Measurements from ENCODE around the gene FAM171A1. TPM values are rescaled to one million over a fixed set of nuclear protein-coding genes. Genes with fewer than 3 reads are reported as not detected.
A peak's percentile ranks its signal among the peaks of the same experiment; 100 is the strongest.

FAM171A1 gene
- total RNA-seq, 1 experiment from 2014 or later = 26.3 TPM

DNA sequence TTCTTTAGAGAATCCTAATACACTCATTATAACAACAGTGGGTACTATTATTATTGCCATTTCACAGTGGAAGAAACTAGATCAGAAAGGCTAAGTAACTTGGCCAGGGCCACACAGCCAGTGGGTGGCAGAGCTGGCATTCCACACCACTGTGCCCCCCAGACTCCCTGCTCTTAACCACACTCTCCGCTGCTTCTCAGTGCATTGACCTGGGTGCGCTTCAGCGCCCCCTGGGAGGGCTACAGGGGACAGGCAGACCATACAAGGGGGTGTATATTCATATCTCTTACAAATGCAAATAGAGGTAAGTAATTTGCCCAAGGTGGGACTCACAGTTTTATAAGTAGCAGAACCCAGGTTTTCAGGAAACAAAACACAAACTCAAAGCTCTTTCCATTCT, 125.6 kb downstream of the FAM171A1 start:
- Mint-ChIP-seq H3K27me3 (ENCODE audit: insufficient read depth, unreplicated experiment) (no peaks in the 10 kb centered on the region), H3K36me3 (ENCODE audit: insufficient read depth, unreplicated experiment) (peaks cover 3% of the 10 kb centered on the region), H3K4me1 (ENCODE audit: low read depth, unreplicated experiment) (no peaks in the 10 kb centered on the region), H3K9me3 (ENCODE audit: unreplicated experiment) (no peaks in the 10 kb centered on the region), H3K4me3 (ENCODE audit: unreplicated experiment) (no peak overlapping the region), H3K27ac (ENCODE audit: unreplicated experiment) (no peak overlapping the region)
- Histone ChIP-seq H3K36me3 (ENCODE audit: control insufficient read depth, insufficient read depth, low read length) (no peaks in the 10 kb centered on the region; the same call in none of the 2 replicates), H3K4me1 (no peaks in the 10 kb centered on the region), H3K9me3 (no peaks in the 10 kb centered on the region), H3K4me3 (ENCODE audit: low read depth, low read length) (no peak overlapping the region), H3K27me3 (replicated peaks; ENCODE audit: control insufficient read depth, insufficient read depth, low read length) (no peaks in the 10 kb centered on the region)
- ChIA-PET CTCF (no interaction called here), POLR2A (no interaction called here)
- TF ChIP-seq, protein P1, sequence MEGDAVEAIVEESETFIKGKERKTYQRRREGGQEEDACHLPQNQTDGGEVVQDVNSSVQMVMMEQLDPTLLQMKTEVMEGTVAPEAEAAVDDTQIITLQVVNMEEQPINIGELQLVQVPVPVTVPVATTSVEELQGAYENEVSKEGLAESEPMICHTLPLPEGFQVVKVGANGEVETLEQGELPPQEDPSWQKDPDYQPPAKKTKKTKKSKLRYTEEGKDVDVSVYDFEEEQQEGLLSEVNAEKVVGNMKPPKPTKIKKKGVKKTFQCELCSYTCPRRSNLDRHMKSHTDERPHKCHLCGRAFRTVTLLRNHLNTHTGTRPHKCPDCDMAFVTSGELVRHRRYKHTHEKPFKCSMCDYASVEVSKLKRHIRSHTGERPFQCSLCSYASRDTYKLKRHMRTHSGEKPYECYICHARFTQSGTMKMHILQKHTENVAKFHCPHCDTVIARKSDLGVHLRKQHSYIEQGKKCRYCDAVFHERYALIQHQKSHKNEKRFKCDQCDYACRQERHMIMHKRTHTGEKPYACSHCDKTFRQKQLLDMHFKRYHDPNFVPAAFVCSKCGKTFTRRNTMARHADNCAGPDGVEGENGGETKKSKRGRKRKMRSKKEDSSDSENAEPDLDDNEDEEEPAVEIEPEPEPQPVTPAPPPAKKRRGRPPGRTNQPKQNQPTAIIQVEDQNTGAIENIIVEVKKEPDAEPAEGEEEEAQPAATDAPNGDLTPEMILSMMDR (IDR thresholded peaks at IDR 0.05; ENCODE audit: insufficient read depth in 1 of 2, low read depth in 1 of 2, low read length in 1 of 2, severe bottlenecking in 1 of 2, unreplicated experiment in 1 of 2) = peak; percentile 56 to 66
- intact Hi-C loops (cut with micrococcal nuclease; ENCODE audit: unreplicated experiment) = loop anchor here (2.0 kb wide), 1 partner anchor 77 kb away; the partner anchor contains the start of gene NMT2
- no TSS peak for BruUV-seq (replicated peaks)
- DNase-seq = peak in 1 of 2 experiments; percentile 48

DNA sequence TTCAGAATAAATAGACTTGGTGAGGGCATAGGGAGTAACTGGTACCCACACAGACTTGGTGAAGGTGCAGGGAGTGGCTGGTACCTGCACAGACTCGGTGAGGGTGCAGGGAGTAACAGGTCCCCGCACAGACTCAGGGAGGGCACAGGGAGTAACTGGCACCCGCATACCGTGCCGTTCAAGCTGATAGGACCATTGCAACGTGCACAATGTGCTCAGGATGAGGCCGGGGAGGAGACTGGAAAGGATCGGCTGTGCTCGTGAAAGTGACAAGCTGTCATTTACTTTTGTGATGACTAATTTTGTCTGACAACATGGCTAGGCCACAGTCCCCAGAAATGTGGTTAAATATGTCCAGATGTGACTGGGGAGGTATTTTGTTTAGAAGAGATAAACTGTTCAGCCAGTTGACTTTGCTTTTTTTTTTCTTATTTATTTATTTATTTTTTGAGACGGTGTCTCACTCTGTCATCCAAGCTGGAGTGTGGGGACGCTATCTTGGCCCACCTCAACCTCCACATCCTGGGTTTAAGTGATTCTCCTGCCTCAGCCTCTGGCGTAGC, 126.4 kb downstream of the FAM171A1 start:
- H3K27me3 ChIP-seq (replicated peaks; ENCODE audit: control insufficient read depth, insufficient read depth, low read length) = no peaks in the 10 kb centered on the region
- Mint-ChIP-seq H3K27ac (ENCODE audit: unreplicated experiment) (no peak overlapping the region), H3K4me1 (ENCODE audit: low read depth, unreplicated experiment) (no peaks in the 10 kb centered on the region), H3K4me3 (ENCODE audit: unreplicated experiment) (no peak overlapping the region), H3K27me3 (ENCODE audit: insufficient read depth, unreplicated experiment) (no peaks in the 10 kb centered on the region), H3K36me3 (ENCODE audit: insufficient read depth, unreplicated experiment) (peaks cover 5% of the 10 kb centered on the region), H3K9me3 (ENCODE audit: unreplicated experiment) (no peaks in the 10 kb centered on the region)
- TF ChIP-seq, protein P1 (IDR thresholded peaks at IDR 0.05; ENCODE audit: insufficient read depth in 1 of 2, low read depth in 1 of 2, low read length in 1 of 2, severe bottlenecking in 1 of 2, unreplicated experiment in 1 of 2) = no peak
- no peaks in the 10 kb centered on the region; the same call in none of the 2 replicates for H3K36me3 ChIP-seq (ENCODE audit: control insufficient read depth, insufficient read depth, low read length)
- H3K9me3 ChIP-seq = no peaks in the 10 kb centered on the region
- CTCF ChIA-PET = no interaction called here
- BruUV-seq (replicated peaks) = no TSS peak
- H3K4me1 ChIP-seq = no peaks in the 10 kb centered on the region
- POLR2A ChIA-PET = no interaction called here
- H3K4me3 ChIP-seq (ENCODE audit: low read depth, low read length) = no peak overlapping the region
- intact Hi-C loops (cut with micrococcal nuclease; ENCODE audit: unreplicated experiment) = loop anchor here (2.0 kb wide), 1 partner anchor 76 kb away; the partner anchor contains the start of gene NMT2
- no peak for DNase-seq

DNA sequence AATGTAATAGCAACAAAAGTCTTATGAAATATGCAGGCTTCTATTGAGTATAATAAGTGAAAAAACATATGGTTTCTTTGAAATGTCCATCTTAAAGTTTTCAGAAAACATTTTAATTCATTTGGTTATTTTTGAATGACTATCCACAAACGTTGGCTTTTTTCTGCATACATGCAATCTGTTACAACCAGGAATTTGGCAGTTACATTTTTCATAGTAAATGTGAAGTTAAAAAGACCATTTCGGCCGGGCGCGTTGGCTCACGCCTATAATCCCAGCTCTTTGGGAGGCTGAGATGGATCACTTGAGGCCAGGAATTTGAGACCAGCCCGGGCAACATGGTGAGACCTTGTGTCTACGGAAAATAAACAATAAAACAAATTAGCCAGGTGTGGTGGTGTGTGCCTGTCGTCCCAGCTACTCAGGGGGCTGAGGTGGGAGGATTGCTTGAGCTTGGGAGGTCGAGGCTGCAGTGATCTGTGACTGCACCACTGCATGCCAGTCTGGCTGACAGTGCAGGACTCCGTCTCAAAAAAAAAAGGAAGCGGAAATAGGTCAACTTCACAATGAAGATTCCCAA, 128.7 kb downstream of the FAM171A1 start:
- Histone ChIP-seq H3K4me3 (ENCODE audit: low read depth, low read length) (no peak overlapping the region), H3K36me3 (ENCODE audit: control insufficient read depth, insufficient read depth, low read length) (no peaks in the 10 kb centered on the region; the same call in 1 of the 2 replicates), H3K4me1 (no peaks in the 10 kb centered on the region), H3K9me3 (no peaks in the 10 kb centered on the region), H3K27me3 (replicated peaks; ENCODE audit: control insufficient read depth, insufficient read depth, low read length) (no peaks in the 10 kb centered on the region)
- BruUV-seq (replicated peaks) = no TSS peak
- intact Hi-C loops (cut with micrococcal nuclease; ENCODE audit: unreplicated experiment) = no loop called here
- no peaks in the 10 kb centered on the region for H3K4me1 Mint-ChIP-seq (ENCODE audit: low read depth, unreplicated experiment)
- TF ChIP-seq, protein P1 (IDR thresholded peaks at IDR 0.05; ENCODE audit: insufficient read depth in 1 of 2, low read depth in 1 of 2, low read length in 1 of 2, severe bottlenecking in 1 of 2, unreplicated experiment in 1 of 2) = no peak
- no peak for DNase-seq
- H3K9me3 Mint-ChIP-seq (ENCODE audit: unreplicated experiment) = no peaks in the 10 kb centered on the region
- POLR2A ChIA-PET = no interaction called here
- CTCF ChIA-PET = no interaction called here
- peak overlapping the region; percentile 67 for H3K27ac Mint-ChIP-seq (ENCODE audit: unreplicated experiment)
- H3K4me3 Mint-ChIP-seq (ENCODE audit: unreplicated experiment) = no peak overlapping the region
- no peaks in the 10 kb centered on the region for H3K27me3 Mint-ChIP-seq (ENCODE audit: insufficient read depth, unreplicated experiment)
- H3K36me3 Mint-ChIP-seq (ENCODE audit: insufficient read depth, unreplicated experiment) = peaks cover 5% of the 10 kb centered on the region
